Erythroblast (primary cell): ENCODE measurements around the gene KCTD14.

ENCODE experiments used
- GATA1 ChIP-seq: IDR thresholded peaks from 2 replicates; pipeline ENCODE4 v1.6.1; 2011; ENCODE audit warnings: low read depth, mild to moderate bottlenecking, control low read depth, low read length, moderate library complexity
- POLR2A ChIP-seq: IDR thresholded peaks from 2 replicates; pipeline ENCODE4 v1.6.1; 2011; ENCODE audit warnings: mild to moderate bottlenecking, low read length

DNA sequence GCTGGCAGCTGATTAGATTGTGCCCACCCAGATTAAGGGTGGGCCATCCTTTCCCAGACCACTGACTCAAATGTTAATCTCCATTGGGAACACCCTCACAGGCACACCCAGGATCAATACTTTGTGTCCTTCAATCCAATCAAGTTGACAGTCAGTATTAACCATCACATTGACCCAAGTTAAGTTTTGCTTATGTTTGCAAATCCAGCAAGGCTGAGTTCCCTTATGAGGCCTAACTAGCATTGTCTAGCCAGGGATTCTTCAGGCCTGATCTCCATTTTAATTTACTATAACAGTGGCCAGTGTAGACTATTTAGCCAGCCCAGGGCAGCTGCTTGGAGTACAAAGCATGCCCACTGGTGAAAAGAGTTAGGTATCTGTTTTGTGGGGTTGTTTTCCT, 2.3 kb upstream of the KCTD14 start:
- TF ChIP-seq POLR2A (no peak), GATA1 (no peak)
